Kidney (tissue), 14 donors: ENCODE measurements around the gene ABCG2. TPM values are rescaled to one million over a fixed set of nuclear protein-coding genes. Genes with fewer than 3 reads are reported as not detected.

ENCODE experiments used
- DNase-seq, 5 donors: peaks; one replicate each; pipeline ENCODE4 v3.0.0-alpha.2; 2013 to 2020
- FAIRE-seq: peaks from 2 replicates; lab custom pipeline; 2012; peaks lifted over from hg19 to GRCh38; lab: Jason Lieb, UNC
- H3K27ac ChIP-seq, 2 donors: one replicate each; pipeline ENCODE4 v1.7.0; 2013; ENCODE audit warnings: low read depth in 2 of 2, low read length in 2 of 2, inconsistent platforms in 1 of 2
- H3K27me3 ChIP-seq: one replicate; pipeline ENCODE4 v1.7.1; 2013; ENCODE audit warnings: low read length, inconsistent platforms; ENCODE audit not compliant: control insufficient read depth, insufficient read depth
- H3K36me3 ChIP-seq, 3 donors: one replicate each; pipeline versions ENCODE4 v1.7.0 to v1.7.1; 2013; ENCODE audit warnings: low read length in 3 of 3, control low read depth in 1 of 3, inconsistent platforms in 1 of 3; ENCODE audit not compliant: insufficient read depth in 3 of 3, control insufficient read depth in 2 of 3
- H3K4me1 ChIP-seq, 3 donors: one replicate each; pipeline versions ENCODE4 v1.7.0 to v1.7.1; 2013; ENCODE audit warnings: low read length in 3 of 3, inconsistent platforms in 1 of 3, low read depth in 1 of 3; ENCODE audit not compliant: control insufficient read depth in 2 of 3, insufficient read depth in 2 of 3
- H3K4me3 ChIP-seq, 3 donors: one replicate each; pipeline versions ENCODE4 v1.7.0 to v1.8.1; 2013; ENCODE audit warnings: low read length in 3 of 3, control low read depth in 1 of 3, inconsistent platforms in 1 of 3
- H3K9ac ChIP-seq, 3 donors: one replicate each; pipeline versions ENCODE4 v1.7.0 to v1.7.1; 2013; ENCODE audit warnings: low read length in 3 of 3, control low read depth in 1 of 3, inconsistent platforms in 1 of 3
- H3K9me3 ChIP-seq, 3 donors: one replicate each; pipeline versions ENCODE4 v1.7.0 to v1.7.1; 2013; ENCODE audit warnings: low read length in 3 of 3, control low read depth in 1 of 3, inconsistent platforms in 1 of 3; ENCODE audit not compliant: control insufficient read depth in 2 of 3, insufficient read depth in 1 of 3
- CTCF ChIP-seq: IDR thresholded peaks from 3 replicates; pipeline ENCODE4 v1.5.1; 2012; ENCODE audit warnings: mild to moderate bottlenecking, moderate library complexity, borderline replicate concordance; ENCODE audit not compliant: insufficient read depth; ENCODE audit errors: extremely low read depth
- intact Hi-C: fragments of 100-400 bp; cut with DNase I; formaldehyde crosslinking; loops from one replicate; pipeline ENCODE4 v1.11.1; 2022
- polyA plus RNA-seq: library from polyadenylated mRNA; stranded (reverse); fragments of 350-450 nt; fragmentation: Illumina TruSeq; extraction: RNeasy Lipid Tissue Mini Kit (QIAGEN cat#74804); gene quantifications from one replicate; pipeline ENCODE4 v1.2.3, GENCODE V29; 2014; ENCODE audit warnings: low read depth, low replicate concordance; ENCODE audit not compliant: insufficient read depth
- total RNA-seq: library from RNA; stranded (reverse); fragmentation: NEBNext Ultra II Directional; extraction: Animal tissue kit (Norgen Biotek cat#: 25700); gene quantifications from one replicate; pipeline ENCODE4 v1.2.1, GENCODE V29; 2021
- donor health status: control.
- donor health status: control.
- donor health status: control.
- donor health status: control.
- donor health status: control.
- donor health status: DM: yes; HTN: yes; CAD: no.
- donor health status: Normal renal cell carcinoma (clear cell type).

The ABCG2 gene
- total and polyA plus RNA-seq, 2 donors from 2014 or later, result 1.5 to 4.7 TPM

- FAIRE-seq, result no peak
- intact Hi-C loops, result no loop called here
These were observed 77.8 kb downstream of the ABCG2 start for GRCh38 chr4:88080626-88081025.

GRCh38 chr4:88078579-88078978 is 79.9 kb downstream of the ABCG2 start:
- Histone ChIP-seq H3K27ac (no peak overlapping the region), H3K9me3 (no peaks in the 10 kb centered on the region), H3K4me1 (no peaks in the 10 kb centered on the region), H3K9ac (no peak overlapping the region), H3K36me3 (peaks cover 6 to 24% (median 16%) of the 10 kb centered on the region in 3 donors), H3K27me3 (no peaks in the 10 kb centered on the region), H3K4me3 (no peak overlapping the region)
- DNase-seq (no peak), FAIRE-seq (no peak)
- TF ChIP-seq CTCF, result no peak
- intact Hi-C loops, result no loop called here

More at GRCh38 chr4:88080626-88081025, 77.8 kb downstream of the ABCG2 start:
- H3K9me3 ChIP-seq, result peaks cover 0 to 9% (median 0%) of the 10 kb centered on the region in 3 donors
- H3K27me3 ChIP-seq, result no peaks in the 10 kb centered on the region
- TF ChIP-seq CTCF, result no peak
- no peak overlapping the region for H3K4me3 ChIP-seq
- no peak overlapping the region for H3K9ac ChIP-seq
- no peaks in the 10 kb centered on the region for H3K4me1 ChIP-seq
- H3K27ac ChIP-seq, result no peak overlapping the region
- DNase-seq, result no peak
- peaks cover 0 to 8% (median 5%) of the 10 kb centered on the region in 3 donors for H3K36me3 ChIP-seq

- Histone ChIP-seq H3K27ac (no peak overlapping the region), H3K9ac (no peak overlapping the region), H3K27me3 (no peaks in the 10 kb centered on the region), H3K4me1 (no peaks in the 10 kb centered on the region), H3K36me3 (peaks cover 6 to 24% (median 16%) of the 10 kb centered on the region in 3 donors), H3K4me3 (no peak overlapping the region), H3K9me3 (no peaks in the 10 kb centered on the region)
- FAIRE-seq (no peak), DNase-seq (no peak)
- intact Hi-C loops, result no loop called here
- no peak for TF ChIP-seq CTCF
These were observed 80.4 kb downstream of the ABCG2 start for GRCh38 chr4:88077911-88078524.
